ENCODE results near the gene TUBGCP6. TPM values are rescaled to one million over a fixed set of nuclear protein-coding genes. Genes with fewer than 3 reads are reported as not detected.
A peak's percentile ranks its signal among the peaks of the same experiment; 100 is the strongest.

Gene TUBGCP6
- total RNA-seq, 6 experiments from 2014 or later = 10.4 to 22.6 (median 14.6) TPM

- intact Hi-C loops (cut with DNase I) = no loop called here
- Histone ChIP-seq H3K9me3 (no peaks in the 10 kb centered on the region), H3K4me1 (peaks cover 0 to 38% (median 9%) of the 10 kb centered on the region in 4 donors), H3K27ac (peak overlapping the region; percentile 5 to 68 (median 33)), H3K36me3 (no peaks in the 10 kb centered on the region), H3K4me3 (peak overlapping the region; percentile 38 to 67 (median 44)), H3K27me3 (no peaks in the 10 kb centered on the region)
- ATAC-seq (no peak), DNase-seq (peak in 1 of 3 donors; percentile 37)
- WGBS (ENCODE audit: insufficient coverage, low coverage, low lambda C conversion rate, missing lambda C conversion rate) = 2% methylated on average over 7 of the region's 63 CpGs
- TF ChIP-seq POLR2A (IDR thresholded peaks at IDR 0.05) (no peak), CTCF (IDR thresholded peaks at IDR 0.05) (no peak)
Measured at GRCh38 chr22:50184902-50185374, 59.9 kb downstream of the TUBGCP6 start.

- TF ChIP-seq POLR2A (IDR thresholded peaks at IDR 0.05) (no peak), CTCF (IDR thresholded peaks at IDR 0.05) (no peak)
- peak in 2 of 3 donors; percentile 80 to 82 for DNase-seq
Measured at GRCh38 chr22:50184004-50184901, 60.6 kb downstream of the TUBGCP6 start.

GRCh38 chr22:50183141-50183971 is 61.5 kb downstream of the TUBGCP6 start:
- Histone ChIP-seq H3K36me3 (no peaks in the 10 kb centered on the region), H3K27me3 (no peaks in the 10 kb centered on the region), H3K9me3 (no peaks in the 10 kb centered on the region), H3K27ac (no peak overlapping the region), H3K4me1 (peaks cover 0 to 25% (median 6%) of the 10 kb centered on the region in 4 donors), H3K4me3 (no peak overlapping the region)
- no peak for ATAC-seq
- DNase-seq = peak in 1 of 3 donors; percentile 55
- no CpG with 5 or more reads among the region's 19 CpGs for WGBS (ENCODE audit: insufficient coverage, low coverage, low lambda C conversion rate, missing lambda C conversion rate)
- intact Hi-C loops (cut with DNase I) = no loop called here
- TF ChIP-seq POLR2A (IDR thresholded peaks at IDR 0.05) (no peak), CTCF (IDR thresholded peaks at IDR 0.05) (no peak)

More at GRCh38 chr22:50184004-50184901, 60.6 kb downstream of the TUBGCP6 start:
- Histone ChIP-seq H3K9me3 (no peaks in the 10 kb centered on the region), H3K27ac (peak overlapping the region in 1 of 3 donors; percentile 68), H3K4me1 (peaks cover 0 to 31% (median 6%) of the 10 kb centered on the region in 4 donors), H3K4me3 (peak overlapping the region in 1 of 3 donors; percentile 67), H3K36me3 (no peaks in the 10 kb centered on the region), H3K27me3 (no peaks in the 10 kb centered on the region)
- intact Hi-C loops (cut with DNase I) = no loop called here
- peak; percentile 50 to 61 (median 57) for ATAC-seq
- 67% methylated on average over 2 of the region's 32 CpGs for WGBS (ENCODE audit: insufficient coverage, low coverage, low lambda C conversion rate, missing lambda C conversion rate)

GRCh38 chr22:50182176-50183081 is 62.4 kb downstream of the TUBGCP6 start:
- H3K4me3 ChIP-seq = no peak overlapping the region
- intact Hi-C loops (cut with DNase I) = no loop called here
- no peak overlapping the region for H3K27ac ChIP-seq
- TF ChIP-seq POLR2A (IDR thresholded peaks at IDR 0.05) (no peak), CTCF (IDR thresholded peaks at IDR 0.05) (no peak)
- DNase-seq = peak in 2 of 3 donors; percentile 59 to 81
- peaks cover 0 to 25% (median 6%) of the 10 kb centered on the region in 4 donors for H3K4me1 ChIP-seq
- 18% methylated on average over 3 of the region's 31 CpGs for WGBS (ENCODE audit: insufficient coverage, low coverage, low lambda C conversion rate, missing lambda C conversion rate)
- peak in 1 of 4 donors; percentile 41 for ATAC-seq
- no peaks in the 10 kb centered on the region for H3K27me3 ChIP-seq
- H3K9me3 ChIP-seq = no peaks in the 10 kb centered on the region
- no peaks in the 10 kb centered on the region for H3K36me3 ChIP-seq
